Measurements from ENCODE around the gene HP1BP3.

The HP1BP3 gene

DNA sequence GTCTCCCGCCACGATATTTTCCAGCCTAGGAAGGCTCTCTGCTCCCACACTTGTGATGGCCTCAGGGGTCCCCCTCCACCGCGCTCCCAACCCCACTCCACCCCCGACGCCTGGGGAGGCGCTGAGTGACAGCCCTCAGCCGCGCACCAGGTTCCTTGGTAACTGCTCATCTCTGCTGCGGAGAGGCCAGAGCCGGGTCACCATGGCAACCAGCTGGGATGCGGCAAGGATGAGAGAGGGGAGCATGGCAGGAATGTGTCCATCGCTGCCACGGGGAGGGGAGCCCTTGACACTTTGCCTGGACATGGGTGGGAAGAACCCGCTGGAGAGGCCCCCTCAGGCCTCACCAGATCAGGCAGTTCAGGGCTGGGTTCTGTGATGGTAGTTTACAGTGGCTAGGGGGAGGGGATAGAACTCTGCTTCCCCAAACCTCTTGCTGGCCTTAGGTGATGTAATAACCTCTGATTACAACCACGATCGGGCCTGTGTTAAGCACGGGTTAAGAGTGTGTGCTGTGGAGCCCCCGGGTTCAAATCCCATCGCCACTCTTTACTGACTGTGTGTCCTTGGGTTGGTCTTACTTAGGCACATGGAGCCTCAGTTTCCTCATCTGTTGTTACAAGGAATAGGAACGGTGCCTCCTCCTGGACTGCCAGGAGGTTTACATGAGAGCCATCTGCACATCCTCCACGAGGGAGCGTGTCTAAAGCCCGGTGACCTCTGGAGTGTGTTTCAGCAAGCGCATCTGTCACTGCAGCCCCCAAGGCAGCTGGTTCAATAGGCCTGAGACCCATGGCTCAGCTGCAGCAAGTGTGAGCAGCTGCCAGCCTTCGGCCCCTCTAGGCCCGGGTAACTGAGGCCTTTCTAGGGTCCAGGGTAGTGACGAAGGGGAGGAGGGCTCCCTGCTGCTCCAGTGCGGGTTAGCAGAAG, 75.6 kb downstream of the HP1BP3 start:
- DNase-seq = peak; percentile 31 to 43

- DNase-seq = no peak
Observed at GRCh38 chr1:20710469-20711284, 76.4 kb downstream of the HP1BP3 start.

DNA sequence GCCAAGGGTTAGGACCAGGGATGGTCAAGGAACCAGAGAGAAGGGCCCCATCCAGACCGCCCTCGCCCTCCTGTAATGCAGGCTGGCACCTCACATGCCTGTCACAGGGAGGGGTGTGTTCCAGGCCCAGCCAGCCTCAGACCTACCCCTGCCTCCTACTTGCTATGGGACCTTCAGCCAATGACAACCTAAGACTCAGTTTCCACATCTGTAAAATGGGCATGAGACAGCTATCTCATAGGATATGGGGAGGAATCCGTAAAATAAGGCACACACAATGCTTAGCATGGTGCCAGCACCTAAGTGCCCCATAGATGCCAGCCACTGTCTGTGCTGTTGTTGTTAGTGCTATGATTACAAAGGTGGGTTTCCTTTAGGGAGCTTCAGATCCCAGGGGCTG, 77.2 kb downstream of the HP1BP3 start:
- DNase-seq = no peak

DNA sequence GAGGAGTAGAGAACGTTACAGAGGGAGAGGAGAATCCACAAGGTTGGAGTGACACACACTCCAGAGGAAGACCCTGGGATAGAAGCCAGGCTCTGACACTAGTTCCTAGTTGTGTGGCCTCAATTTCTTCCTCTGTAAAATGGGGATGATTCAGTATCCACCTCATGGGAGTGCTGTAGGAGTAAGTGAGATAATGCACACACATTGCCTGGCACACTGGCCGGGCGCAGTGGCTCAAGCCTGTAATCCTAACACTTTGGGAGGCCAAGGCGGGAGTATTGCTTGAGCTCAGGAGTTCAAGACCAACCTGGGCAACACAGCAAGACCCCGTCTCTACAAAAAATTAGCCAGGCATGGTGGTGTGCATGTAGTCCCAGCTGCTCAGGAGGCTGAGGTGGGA, 78.2 kb downstream of the HP1BP3 start:
- DNase-seq = no peak

DNA sequence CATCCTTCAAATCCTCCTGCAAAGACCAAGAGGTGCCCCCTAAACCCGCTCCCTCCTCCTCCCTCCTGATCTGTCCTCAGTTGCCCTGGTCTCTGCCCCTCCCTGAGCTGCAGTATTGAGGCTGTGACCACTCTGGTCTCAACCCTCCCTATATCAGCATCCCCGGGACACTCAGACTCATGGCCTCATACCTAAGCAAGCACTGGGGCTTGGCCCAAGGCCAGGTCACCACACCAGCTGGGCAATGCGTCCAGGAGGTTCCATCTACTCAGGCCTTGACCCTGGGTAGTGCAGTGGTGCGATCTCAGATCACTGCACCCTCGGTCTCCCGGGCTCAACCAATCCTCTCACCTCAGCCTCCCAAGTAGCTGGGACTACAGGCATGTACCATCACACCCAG, 79.0 kb downstream of the HP1BP3 start:
- no peak for DNase-seq

GRCh38 chr1:20706841-20707240, 80.3 kb downstream of the HP1BP3 start:
- no peak for DNase-seq

DNA sequence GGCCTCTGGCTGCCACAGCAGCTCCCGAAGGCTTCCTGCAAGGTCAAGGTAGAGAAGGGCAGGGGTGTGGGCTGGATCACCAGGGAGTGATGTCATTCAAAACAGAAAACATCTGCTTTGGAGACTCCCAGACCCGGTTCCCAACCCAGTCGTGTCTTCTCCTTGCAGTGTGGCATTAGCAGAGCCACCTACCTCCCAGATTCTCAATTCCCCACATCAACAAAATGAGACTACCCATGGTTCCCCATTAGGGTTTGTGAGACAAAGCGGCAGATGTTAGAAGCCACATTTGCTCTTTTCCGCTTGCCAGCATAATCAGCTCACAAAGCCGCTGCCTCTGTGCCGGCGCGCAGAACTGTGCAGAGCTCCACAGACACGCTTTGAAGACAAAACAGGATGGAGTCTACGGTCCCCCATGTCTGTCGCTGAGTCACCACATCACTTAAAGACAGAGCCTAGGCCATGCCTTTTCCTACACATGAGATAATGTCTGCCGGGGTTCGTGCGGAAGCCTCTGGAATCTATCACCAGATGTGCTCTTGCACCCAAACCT, 81.8 kb downstream of the HP1BP3 start:
- DNase-seq = no peak

DNA sequence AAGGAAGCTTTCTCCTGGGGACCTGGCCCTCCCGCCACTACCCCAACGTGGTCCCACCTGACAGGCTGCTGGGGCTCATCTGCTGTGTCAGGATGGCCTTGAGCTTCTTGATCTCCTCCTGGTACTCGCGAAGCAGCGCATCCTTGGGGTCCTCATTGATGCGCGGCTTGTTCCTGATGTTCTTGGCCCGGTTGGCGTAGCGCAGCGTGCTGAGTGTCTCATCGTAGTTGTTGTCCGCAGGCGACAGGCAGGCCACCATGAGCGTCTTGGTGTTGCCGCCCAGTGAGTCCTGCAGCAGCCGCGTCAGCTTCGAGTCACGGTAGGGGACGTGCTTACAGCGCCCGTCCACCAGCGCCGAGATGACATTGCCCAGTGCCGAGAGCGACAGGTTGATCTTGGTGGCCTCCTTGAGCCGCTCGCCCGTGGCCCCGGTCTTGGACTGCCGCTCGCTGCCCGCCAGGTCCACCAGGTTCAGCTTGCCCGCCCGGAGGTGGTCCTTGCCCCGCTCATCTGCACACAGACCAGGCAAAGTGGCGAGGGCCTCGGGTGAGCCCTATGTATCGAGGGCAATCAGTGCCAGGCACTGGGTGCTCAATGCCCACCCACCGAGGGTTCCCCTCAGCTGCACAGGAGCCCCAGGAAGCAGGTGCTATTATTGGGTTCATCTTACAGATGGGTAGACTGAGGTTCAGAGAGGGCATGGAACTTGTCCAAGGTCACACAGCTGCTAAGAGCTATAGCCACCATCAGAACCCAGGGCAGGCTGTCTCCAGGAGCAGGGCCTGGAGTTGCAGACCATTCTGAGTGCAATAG, 82.5 kb downstream of the HP1BP3 start:
- no peak for DNase-seq

GRCh38 chr1:20703124-20703756, 83.9 kb downstream of the HP1BP3 start:
- DNase-seq = no peak

DNA sequence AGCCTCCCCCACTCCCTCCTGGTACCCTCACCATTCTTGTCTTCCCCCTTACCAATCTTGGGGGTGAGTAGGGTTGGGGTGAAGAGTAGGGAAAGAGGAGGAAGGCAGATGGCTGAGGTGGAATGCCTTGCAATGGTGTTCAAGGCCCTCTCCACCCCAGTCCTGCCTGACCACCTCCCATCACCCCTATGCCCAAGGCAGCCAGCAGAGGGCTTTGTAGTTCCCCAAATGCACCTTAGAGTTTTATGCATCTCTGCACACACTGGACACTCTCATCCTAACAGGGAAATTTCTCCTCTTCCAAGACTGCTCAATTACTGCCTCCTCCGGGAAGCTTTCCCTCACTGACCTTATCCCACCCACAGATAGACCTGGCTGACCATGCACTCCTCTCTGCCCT, 84.7 kb downstream of the HP1BP3 start:
- no peak for DNase-seq

DNA sequence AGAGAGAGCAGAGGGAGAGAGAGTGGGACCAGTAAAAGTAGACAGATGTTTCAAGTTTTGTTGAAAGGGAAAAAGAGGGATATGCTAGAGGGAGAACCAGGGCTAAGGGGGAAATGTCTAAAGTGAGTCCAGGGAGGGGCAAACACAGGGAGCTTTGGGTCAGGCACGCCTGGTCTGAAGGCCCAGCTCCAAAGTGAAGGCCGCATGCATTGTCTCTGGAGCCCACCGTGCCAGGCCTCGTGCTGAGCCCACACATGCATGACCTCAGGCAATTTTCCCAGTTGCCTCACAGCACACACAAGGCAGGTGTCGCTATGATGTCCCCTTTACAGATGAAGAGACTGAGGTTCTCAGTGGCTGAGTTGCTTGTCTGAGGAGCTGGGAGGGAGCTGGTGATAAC, 85.3 kb downstream of the HP1BP3 start:
- DNase-seq = no peak

- DNase-seq = no peak
Observed at GRCh38 chr1:20701446-20701845, 85.7 kb downstream of the HP1BP3 start.

DNA sequence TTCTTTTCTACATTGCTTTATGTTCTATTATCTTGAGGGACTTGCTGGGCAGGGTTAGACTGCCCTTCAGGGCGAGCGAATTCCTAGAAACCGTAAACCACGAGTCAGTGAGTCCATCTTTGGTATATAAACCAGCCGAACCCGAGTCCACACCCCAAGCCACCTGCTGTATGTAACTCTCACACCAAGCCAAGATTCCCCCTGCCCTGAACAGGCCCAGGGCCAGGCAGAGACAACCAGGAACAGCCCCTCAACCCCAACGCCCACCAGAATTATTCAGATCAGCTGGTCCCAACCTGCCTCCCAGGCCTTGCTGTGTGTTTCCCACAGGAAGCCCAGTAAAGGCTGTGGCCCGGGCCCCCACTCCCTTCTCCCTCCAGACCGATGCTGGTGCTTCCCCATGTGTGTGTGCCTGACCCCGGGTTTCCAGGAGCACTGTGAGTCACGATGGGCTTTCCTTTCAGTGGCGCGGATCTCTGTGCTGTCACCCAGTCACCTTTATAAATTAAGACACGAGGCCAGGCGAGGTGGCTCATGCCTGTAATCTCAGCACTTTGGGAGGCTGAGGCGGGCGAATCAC, 86.4 kb downstream of the HP1BP3 start:
- no peak for DNase-seq

GRCh38 chr1:20699558-20699957, 87.5 kb downstream of the HP1BP3 start:
- DNase-seq = no peak

GRCh38 chr1:20698195-20698910, 88.8 kb downstream of the HP1BP3 start:
- DNase-seq = no peak

DNA sequence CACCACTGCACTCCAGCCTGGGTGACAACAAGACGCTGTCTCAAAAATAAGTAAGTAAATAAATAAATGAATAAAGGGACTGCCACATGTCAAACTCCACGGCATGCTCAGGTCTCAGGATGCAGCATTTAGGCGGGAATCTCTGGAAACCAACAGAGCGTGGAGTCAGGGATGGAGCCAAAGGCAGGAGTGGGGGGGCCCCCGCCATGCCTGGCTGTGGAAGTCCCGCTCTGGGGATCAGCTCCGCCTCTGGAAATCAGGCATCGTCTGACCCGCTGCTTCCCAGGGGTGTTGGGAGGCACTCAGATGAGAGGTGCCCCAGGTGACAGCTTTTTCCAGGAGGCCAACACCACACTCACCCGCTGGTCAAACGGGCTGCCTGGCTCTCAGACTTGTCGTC, 89.5 kb downstream of the HP1BP3 start:
- no peak for DNase-seq

DNA sequence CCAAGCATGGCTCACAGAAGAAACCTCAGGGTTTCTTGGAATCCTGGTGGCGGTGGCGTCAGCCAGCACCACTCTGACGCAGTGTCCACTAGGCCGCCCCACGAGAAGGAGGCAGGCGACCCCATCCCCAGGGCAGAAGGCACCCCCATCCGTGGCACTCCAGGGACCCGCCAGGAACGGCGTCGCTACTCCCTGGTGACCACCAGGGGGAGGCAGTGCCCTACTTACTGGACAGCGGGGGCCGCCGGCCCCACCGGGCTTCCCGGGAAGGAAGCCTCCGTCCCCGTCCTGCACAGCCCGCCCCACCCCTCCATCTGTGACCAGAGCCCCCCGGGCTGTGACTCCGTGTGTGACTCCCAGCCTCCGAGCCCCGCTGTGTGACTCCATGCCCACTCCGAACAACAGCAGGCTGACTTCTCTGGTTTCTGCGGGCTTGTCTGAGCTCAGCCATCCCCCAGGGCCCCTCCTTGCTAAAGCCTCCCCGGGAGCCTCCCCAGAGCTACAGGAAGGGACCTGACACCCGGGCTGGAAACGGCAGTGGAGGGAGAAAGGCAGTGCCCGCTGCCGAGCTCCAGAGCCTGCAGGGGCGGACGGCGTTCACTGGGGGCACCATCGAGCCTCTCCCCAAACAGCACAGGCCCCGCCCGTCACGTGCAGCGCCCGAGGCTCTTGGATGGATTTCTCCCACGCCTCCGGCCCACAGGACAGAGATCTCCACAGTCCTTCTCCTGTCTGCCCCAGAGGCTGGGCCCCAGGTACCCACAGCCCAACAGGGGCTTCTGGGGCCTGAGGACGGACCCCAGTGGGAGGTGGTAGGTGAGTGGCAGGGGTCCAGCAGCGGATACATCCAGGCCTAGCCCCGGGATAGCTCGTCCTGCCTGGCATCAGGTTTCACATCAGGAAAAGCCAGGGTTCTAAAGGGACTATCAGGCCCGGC, 90.4 kb downstream of the HP1BP3 start:
- peak; percentile 62 to 74 for DNase-seq

GRCh38 chr1:20695515-20695914, 91.6 kb downstream of the HP1BP3 start:
- no peak for DNase-seq

DNA sequence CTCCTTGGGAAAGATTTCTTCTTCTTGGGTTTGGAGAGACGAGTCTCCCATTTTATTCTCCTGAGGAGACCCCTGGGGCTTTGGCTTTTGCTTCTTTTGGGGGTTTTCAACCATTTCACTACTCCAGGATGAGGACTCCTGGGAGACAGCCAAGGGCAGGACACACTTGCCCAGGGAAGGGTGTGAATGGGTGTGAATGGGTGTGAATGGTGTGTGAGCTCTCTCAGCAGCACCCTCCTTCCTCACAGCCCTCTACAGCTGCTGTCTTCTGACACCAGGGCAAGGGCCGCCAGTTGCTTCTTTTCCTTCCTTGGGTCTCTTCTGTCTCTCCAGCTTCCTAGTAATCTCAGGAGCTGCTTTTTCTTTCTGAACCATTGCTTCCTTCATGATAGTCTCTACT, 93.5 kb downstream of the HP1BP3 start:
- no peak for DNase-seq

Data from AML-193 (cell line).